NCI-H1436 (cell line): ENCODE data around the gene CXCL16.
"Not testable (repeated sequence)": the region's sequence is repeated elsewhere in the genome, so short reads cannot be mapped to it uniquely, and the experiment has no call there.

Experiments
- DNase-seq: peaks from one replicate; lab custom pipeline; 2025; lab: John Stamatoyannopoulos, UW

The CXCL16 gene

DNA sequence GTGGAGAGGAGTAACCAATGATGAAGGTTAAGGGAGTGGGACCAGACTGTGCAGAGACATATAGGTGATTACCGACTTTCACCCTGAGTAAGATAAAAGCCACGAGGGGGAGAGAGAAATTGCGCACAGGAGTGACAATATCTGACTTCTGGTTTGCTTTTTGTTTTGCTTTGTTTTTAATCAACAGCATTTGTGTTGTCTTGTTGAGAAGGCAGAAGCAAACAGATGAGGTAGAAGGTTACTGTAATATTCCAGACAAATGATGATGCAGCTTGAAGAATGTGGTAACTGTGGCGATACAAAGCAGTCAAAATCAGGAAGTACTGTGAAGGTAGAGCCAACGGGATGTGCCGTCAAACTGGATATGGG is 43.3 kb downstream of the CXCL16 start:
- no peak for DNase-seq

DNA sequence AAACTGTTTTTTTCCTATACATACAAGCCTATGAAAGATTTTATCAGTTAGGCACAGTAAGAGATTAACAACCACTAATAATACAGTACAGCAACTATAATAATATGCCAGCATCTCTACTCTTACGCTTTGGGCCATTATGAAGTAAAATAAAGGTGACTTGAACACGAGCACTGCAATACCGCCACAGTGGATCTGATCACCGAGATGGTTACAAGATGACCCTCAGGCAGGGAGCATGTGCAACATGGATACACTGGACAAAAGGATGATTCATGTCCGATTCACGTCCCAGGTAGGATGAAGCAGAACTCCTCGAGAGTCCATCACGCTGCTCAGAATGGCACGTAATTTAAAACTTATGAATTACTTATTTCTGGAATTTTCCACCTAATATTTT is 46.3 kb downstream of the CXCL16 start:
- DNase-seq = no peak

DNA sequence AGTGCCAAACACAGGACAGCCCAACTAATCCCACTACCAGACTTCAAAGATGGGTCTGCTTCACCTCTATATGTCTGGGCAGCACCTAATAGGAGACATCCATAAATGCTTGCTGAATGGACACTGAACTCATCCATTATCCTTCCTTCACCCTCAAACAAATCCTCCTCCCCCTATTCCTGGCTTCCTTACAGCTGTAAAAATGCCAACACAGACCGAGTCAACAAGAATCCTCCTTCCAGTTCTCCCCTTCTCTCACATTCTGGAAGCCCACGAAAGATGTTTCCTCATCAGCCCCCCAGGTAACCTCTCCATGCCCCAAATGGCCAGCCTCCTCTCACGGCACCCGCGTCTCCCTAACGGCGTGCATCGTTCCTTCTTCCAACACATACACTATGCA is 48.0 kb downstream of the CXCL16 start:
- DNase-seq = no peak

DNA sequence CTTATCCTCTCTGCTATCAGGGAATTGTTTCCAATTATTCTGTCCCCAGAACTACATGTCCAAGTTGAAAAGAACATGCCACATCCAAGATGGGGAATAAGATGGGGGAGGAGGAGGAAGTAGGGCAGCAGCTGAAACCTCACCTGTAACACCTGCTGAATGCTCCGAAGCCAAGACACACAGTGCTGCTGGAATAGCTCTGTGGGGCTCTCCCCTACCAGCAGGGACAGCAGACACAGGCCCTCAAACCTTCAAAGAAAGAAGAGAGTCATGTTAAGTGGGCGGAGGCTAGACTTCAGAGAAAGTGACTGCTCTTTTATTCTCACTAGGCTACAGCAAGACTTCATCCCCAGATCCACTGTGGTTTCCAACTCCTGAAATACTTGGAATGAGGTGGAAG is 49.0 kb downstream of the CXCL16 start:
- DNase-seq = no peak

DNA sequence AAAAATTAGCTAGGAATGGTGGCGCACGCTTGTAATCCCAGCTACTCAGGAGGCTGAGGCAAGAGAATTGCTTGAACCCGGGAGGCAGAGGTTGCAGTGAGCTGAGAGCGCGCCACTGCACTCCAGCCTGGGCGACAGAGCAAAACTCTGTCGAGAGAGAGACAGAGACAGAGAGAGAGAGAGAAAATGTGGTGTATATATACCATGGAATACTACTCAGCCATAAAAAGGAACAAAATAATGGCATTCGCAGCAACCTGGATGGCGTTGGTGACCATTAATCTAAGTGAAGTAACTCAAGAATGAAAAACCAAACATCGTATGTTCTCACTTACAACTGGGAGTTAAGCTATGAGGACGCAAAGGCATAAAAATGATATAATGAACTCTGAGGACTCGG is 49.9 kb downstream of the CXCL16 start:
- not testable (repeated sequence) for DNase-seq

DNA sequence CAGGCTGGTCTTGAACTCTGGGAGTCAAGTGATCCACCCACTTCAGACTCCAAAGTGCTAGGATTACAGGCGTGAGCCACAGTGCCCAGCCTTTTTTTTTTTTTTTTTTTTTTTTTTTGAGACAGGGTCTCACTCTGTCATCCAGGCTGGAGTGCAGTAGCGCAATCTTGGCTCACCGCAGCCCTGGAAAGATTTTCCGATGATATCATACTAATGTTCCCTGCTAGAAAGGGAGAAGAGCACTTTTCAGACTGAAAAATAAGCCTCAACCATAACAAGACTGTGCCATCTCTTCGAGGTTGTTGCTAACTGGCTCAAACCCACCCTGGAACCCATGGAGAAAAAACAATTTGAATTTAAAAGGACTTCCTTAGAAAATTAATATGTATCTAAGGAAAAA is 56.0 kb downstream of the CXCL16 start:
- not testable (repeated sequence) for DNase-seq
